Body of pancreas (tissue), 4 donors: ENCODE measurements around the gene CCL3. TPM values are rescaled to one million over a fixed set of nuclear protein-coding genes. Genes with fewer than 3 reads are reported as not detected.
"Not testable (repeated sequence)": the region's sequence is repeated elsewhere in the genome, so short reads cannot be mapped to it uniquely, and the experiment has no call there.

Experiments
- ATAC-seq: fragments of 150-250 bp; one replicate; pipeline ENCODE4 v1.9.1; 2016
- DNase-seq, 4 donors: peaks; one replicate each; pipeline ENCODE4 v3.0.0-alpha.2; 2019
- H3K27ac ChIP-seq, 4 donors: fragments of 200-600 bp; sonication (generic); 1 replicate in 3 of 4; 2 replicates in 1 of 4; pipeline versions ENCODE4 v1.5.1 to v1.6.1; 2016 to 2019; ENCODE audit warnings: mild to moderate bottlenecking in 1 of 4, mixed read lengths in 1 of 4, moderate library complexity in 1 of 4
- H3K27me3 ChIP-seq, 2 donors: fragments of 200-600 bp; sonication (generic); one replicate each; pipeline ENCODE4 v1.6.0; 2016; ENCODE audit warnings: mild to moderate bottlenecking in 1 of 2
- H3K36me3 ChIP-seq, 2 donors: fragments of 200-600 bp; sonication (generic); replicated peaks in 1 of 2; 2 replicates each; pipeline ENCODE4 v1.5.1; 2016; ENCODE audit warnings: low read depth in 2 of 2; ENCODE audit not compliant: insufficient read depth in 1 of 2
- H3K4me1 ChIP-seq: fragments of 200-600 bp; sonication (generic); one replicate; pipeline ENCODE4 v1.6.0; 2016
- H3K4me3 ChIP-seq, 2 donors: fragments of 200-600 bp; sonication (generic); 1 replicate in 1 of 2; 2 replicates in 1 of 2; pipeline ENCODE4 v1.5.1; 2016 to 2019
- H3K9me3 ChIP-seq, 3 donors: fragments of 200-600 bp; sonication (generic); 1 replicate in 2 of 3; 2 replicates in 1 of 3; pipeline ENCODE4 v1.5.1; 2016
- POLR2A ChIP-seq, 3 donors: fragments of 450-650 bp; IDR thresholded peaks; one replicate each; pipeline ENCODE4 v1.6.1; 2016; ENCODE audit warnings: antibody characterized with exemption in 3 of 3, mild to moderate bottlenecking in 2 of 3
- WGBS, 2 donors: methylation state at CpG; one replicate each; pipeline ENCODE4 v1.1.5; 2017; 5-methylcytosine and 5-hydroxymethylcytosine counted together
- intact Hi-C: fragments of 100-400 bp; cut with DNase I; formaldehyde crosslinking; loops from one replicate; pipeline ENCODE4 v1.15.1; 2023
- total RNA-seq, 2 donors: library from RNA; depleted of rRNA; stranded (reverse); fragments of >200 nt; gene quantifications; one replicate each; pipeline ENCODE4 v1.1.0, GENCODE V29; 2016
- TF ChIP-seq, protein P1 (sequence below), 7 experiments: fragments of 450-650 bp in 4 of 7; fragments of 200-600 bp in 3 of 7; sonication (generic) in 3 of 7; IDR thresholded peaks; one replicate each; pipeline ENCODE4 v1.5.1; 2016 to 2019; ENCODE audit warnings: antibody characterized with exemption in 7 of 7

The CCL3 gene
- total RNA-seq, 2 donors from 2014 or later, result not detected

DNA sequence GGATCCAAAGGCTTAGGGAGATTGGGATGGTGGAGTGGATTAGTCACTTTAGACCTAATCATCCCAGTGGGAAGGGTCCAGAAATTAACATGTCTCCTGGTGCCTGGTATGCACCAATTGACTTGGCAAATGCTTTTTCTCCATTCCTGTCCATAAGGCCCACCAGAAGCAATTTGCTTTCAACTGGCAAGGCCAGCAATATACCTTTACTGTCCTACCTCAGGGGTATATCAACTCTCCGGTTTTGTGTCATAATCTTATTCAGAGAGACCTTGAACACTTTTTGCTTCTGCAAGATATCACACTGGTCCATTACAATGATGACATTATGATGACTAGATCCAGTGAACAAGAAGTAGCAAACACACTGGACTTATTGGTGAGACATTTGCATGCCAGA is 23.2 kb upstream of the CCL3 start:
- intact Hi-C loops, H3K9me3 ChIP-seq, H3K4me3 ChIP-seq, H3K27me3 ChIP-seq, DNase-seq, H3K4me1 ChIP-seq, H3K36me3 ChIP-seq, H3K27ac ChIP-seq, ATAC-seq: not testable (repeated sequence)
- 64 to 68% methylated on average over 1 of the region's 1 CpG for WGBS, 2 donors

DNA sequence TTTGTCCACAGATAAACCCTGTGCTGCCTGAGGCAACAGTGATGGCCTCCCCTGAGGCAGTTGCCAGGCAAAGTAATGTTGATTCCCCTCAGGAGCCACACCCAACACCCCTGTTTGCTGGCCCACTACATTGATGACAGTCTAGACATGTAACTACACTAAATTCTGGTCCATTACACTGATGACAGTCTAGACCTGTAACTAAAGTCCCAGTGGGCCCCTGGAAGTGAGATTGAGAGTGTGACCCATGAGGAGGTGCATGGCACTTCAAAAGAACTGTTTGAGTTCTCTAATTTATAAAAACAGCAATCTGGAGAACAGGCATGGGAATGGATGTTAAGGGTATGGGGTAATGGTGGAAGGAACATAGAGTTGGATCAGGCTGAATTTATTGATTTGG is 22.6 kb upstream of the CCL3 start:
- Histone ChIP-seq H3K9me3 (no peaks in the 10 kb centered on the region), H3K4me3 (no peak overlapping the region), H3K27me3 (no peaks in the 10 kb centered on the region), H3K4me1 (no peaks in the 10 kb centered on the region), H3K36me3 (no peaks in the 10 kb centered on the region), H3K27ac (no peak overlapping the region)
- DNase-seq, result no peak
- intact Hi-C loops, result no loop called here
- TF ChIP-seq POLR2A (IDR thresholded peaks at IDR 0.05), result no peak
- TF ChIP-seq, protein P1, sequence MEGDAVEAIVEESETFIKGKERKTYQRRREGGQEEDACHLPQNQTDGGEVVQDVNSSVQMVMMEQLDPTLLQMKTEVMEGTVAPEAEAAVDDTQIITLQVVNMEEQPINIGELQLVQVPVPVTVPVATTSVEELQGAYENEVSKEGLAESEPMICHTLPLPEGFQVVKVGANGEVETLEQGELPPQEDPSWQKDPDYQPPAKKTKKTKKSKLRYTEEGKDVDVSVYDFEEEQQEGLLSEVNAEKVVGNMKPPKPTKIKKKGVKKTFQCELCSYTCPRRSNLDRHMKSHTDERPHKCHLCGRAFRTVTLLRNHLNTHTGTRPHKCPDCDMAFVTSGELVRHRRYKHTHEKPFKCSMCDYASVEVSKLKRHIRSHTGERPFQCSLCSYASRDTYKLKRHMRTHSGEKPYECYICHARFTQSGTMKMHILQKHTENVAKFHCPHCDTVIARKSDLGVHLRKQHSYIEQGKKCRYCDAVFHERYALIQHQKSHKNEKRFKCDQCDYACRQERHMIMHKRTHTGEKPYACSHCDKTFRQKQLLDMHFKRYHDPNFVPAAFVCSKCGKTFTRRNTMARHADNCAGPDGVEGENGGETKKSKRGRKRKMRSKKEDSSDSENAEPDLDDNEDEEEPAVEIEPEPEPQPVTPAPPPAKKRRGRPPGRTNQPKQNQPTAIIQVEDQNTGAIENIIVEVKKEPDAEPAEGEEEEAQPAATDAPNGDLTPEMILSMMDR (IDR thresholded peaks at IDR 0.05), result no peak
- ATAC-seq, result no peak

DNA sequence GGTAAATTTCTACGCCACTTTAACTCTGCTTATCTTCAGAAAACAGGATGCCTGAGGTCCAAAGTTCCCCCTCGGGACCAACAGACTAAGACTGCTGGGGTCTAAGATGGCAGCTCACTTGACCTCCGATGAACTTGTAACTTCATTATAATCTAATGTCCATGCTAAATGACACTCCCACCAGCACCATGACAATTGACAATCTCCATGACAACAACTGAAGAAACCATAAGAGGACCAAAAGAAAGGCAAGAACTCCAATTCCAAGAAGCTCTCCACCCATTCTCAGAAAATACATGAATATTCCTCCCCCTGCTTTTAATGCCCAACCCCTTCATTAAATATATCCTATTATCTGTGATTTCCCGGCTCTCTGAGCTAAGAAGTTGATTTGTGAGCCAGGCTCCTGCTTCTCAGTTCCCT is 21.1 kb upstream of the CCL3 start:
- Histone ChIP-seq H3K4me1 (no peaks in the 10 kb centered on the region), H3K4me3 (no peak overlapping the region), H3K27me3 (no peaks in the 10 kb centered on the region), H3K9me3 (no peaks in the 10 kb centered on the region), H3K36me3 (no peaks in the 10 kb centered on the region), H3K27ac (no peak overlapping the region)
- 71 to 75% methylated on average over 4 of the region's 4 CpGs for WGBS, 2 donors
- DNase-seq (no peak), ATAC-seq (no peak)
- intact Hi-C loops, result no loop called here
- no peak for TF ChIP-seq POLR2A (IDR thresholded peaks at IDR 0.05)
- TF ChIP-seq, protein P1 (IDR thresholded peaks at IDR 0.05), result no peak

DNA sequence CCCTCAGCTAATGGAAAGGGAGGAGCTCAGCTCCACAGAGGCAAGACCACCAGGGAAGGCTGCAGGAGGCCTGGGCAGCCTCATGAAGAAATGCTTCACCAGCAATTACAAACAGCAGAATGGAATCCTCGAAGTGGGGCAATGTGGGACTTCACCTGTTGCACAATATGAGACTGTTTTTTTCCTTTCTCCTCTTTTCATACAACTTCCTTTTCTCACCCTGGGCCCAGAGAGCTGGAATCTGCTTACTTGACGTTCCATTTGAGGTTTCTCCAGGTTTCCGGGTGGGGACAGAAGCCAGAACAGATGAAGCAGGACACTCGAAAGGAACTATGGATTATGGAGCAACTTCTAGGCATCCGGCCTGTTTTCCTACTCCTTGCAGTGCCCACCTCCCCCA is 18.3 kb upstream of the CCL3 start:
- H3K4me3 ChIP-seq, ATAC-seq, H3K9me3 ChIP-seq, intact Hi-C loops, H3K36me3 ChIP-seq, H3K27me3 ChIP-seq, DNase-seq, H3K4me1 ChIP-seq, H3K27ac ChIP-seq: not testable (repeated sequence)
- 51 to 57% methylated on average over 5 of the region's 5 CpGs for WGBS, 2 donors

DNA sequence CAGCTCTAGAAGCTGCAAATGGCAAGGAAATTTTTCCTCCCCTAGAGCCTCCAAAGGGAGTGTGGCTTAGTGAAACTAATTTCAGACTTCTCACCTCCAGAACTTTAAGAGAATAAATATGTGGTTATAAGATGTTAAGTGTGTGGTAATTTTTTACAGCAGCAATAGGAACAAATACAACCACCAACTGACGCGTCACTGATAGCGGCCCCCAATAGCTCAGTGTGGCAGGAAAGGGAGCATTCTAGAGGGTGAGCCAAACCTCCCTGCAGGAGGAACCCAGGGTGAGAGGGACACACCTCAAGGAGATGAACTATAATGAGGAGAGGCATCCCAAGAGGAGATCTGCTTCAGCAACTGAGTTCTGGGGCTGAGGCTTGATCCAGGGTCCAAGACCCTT is 17.7 kb upstream of the CCL3 start:
- no peaks in the 10 kb centered on the region for H3K9me3 ChIP-seq
- DNase-seq (no peak), ATAC-seq (no peak)
- H3K27ac ChIP-seq, result no peak overlapping the region
- H3K36me3 ChIP-seq, result no peaks in the 10 kb centered on the region
- no peak overlapping the region for H3K4me3 ChIP-seq
- no peaks in the 10 kb centered on the region for H3K27me3 ChIP-seq
- WGBS, 2 donors, result 81 to 90% methylated on average over 3 of the region's 3 CpGs
- no peaks in the 10 kb centered on the region for H3K4me1 ChIP-seq
- intact Hi-C loops, result no loop called here
- no peak for TF ChIP-seq POLR2A (IDR thresholded peaks at IDR 0.05)
- TF ChIP-seq, protein P1 (IDR thresholded peaks at IDR 0.05), result no peak

DNA sequence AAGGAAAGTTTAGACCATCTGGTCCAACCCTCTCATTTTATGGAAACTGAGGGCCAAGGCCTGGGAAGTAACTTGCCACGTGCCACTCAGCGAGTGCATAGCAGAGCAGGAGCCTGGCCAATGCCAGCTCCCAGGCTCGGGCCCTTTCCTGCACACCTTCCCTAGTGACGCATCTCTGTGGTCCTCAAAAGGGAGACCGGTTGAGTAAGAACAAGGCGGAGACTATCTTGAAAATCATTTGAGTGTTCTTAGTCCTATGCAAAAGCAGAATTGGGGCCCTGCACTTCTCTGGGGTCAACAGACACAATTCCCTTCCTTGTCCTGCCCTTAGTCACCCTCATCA is 16.5 kb upstream of the CCL3 start:
- ATAC-seq (no peak), DNase-seq (no peak)
- Histone ChIP-seq H3K27me3 (no peaks in the 10 kb centered on the region), H3K9me3 (no peaks in the 10 kb centered on the region), H3K27ac (no peak overlapping the region), H3K4me3 (no peak overlapping the region), H3K4me1 (no peaks in the 10 kb centered on the region), H3K36me3 (no peaks in the 10 kb centered on the region)
- TF ChIP-seq, protein P1 (IDR thresholded peaks at IDR 0.05), result no peak
- no peak for TF ChIP-seq POLR2A (IDR thresholded peaks at IDR 0.05)
- intact Hi-C loops, result no loop called here
- 70 to 75% methylated on average over 6 of the region's 6 CpGs for WGBS, 2 donors
